ENCODE results near the gene RAMP2. TPM values are rescaled to one million over a fixed set of nuclear protein-coding genes. Genes with fewer than 3 reads are reported as not detected.

The RAMP2 gene
- total and polyA plus RNA-seq, 2 of the 13 experiments (the other 11 are each of a cell fraction or from before 2014, with no cell fraction given) = 1.4 to 5.2 TPM

- TF ChIP-seq KMT2A (CRISPR knock-in tag; IDR thresholded peaks at IDR 0.05) (no peak), ZNF703 (CRISPR knock-in tag; IDR thresholded peaks at IDR 0.05; ENCODE audit: borderline replicate concordance) (no peak), ZNF333 (CRISPR knock-in tag; IDR thresholded peaks at IDR 0.05; ENCODE audit: borderline replicate concordance) (no peak), ZMYM2 (CRISPR knock-in tag; IDR thresholded peaks at IDR 0.05) (no peak), FOXA3 (CRISPR knock-in tag; IDR thresholded peaks at IDR 0.05) (peak; percentile 62), CEBPB (IDR thresholded peaks at IDR 0.05; ENCODE audit: borderline replicate concordance, low read depth, low read length) (no peak), GABPB1 (CRISPR knock-in tag; IDR thresholded peaks at IDR 0.05) (no peak), GTF3A (CRISPR knock-in tag; conservative IDR thresholded peaks at IDR 0.05) (no peak), SIN3A (IDR thresholded peaks at IDR 0.05; ENCODE audit: borderline replicate concordance, low read depth, low read length) (0 out of 2 replicates have a peak, but pooled peaks have one; percentile 45), ZC3H4 (CRISPR knock-in tag; IDR thresholded peaks at IDR 0.05; ENCODE audit: borderline replicate concordance) (no peak), SALL1 (CRISPR knock-in tag; IDR thresholded peaks at IDR 0.05) (peak; percentile 45; the same call in 1 of the 2 replicates), RERE (CRISPR knock-in tag; IDR thresholded peaks at IDR 0.05; ENCODE audit: low read depth) (no peak), ZXDC (CRISPR knock-in tag; IDR thresholded peaks at IDR 0.05) (no peak)
- TF ChIP-seq, protein P1, sequence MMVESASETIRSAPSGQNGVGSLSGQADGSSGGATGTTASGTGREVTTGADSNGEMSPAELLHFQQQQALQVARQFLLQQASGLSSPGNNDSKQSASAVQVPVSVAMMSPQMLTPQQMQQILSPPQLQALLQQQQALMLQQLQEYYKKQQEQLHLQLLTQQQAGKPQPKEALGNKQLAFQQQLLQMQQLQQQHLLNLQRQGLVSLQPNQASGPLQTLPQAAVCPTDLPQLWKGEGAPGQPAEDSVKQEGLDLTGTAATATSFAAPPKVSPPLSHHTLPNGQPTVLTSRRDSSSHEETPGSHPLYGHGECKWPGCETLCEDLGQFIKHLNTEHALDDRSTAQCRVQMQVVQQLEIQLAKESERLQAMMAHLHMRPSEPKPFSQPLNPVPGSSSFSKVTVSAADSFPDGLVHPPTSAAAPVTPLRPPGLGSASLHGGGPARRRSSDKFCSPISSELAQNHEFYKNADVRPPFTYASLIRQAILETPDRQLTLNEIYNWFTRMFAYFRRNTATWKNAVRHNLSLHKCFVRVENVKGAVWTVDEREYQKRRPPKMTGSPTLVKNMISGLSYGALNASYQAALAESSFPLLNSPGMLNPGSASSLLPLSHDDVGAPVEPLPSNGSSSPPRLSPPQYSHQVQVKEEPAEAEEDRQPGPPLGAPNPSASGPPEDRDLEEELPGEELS (CRISPR knock-in tag; IDR thresholded peaks at IDR 0.05) = peak; percentile 65; the same call in 1 of the 2 replicates
- TF ChIP-seq, protein P2, sequence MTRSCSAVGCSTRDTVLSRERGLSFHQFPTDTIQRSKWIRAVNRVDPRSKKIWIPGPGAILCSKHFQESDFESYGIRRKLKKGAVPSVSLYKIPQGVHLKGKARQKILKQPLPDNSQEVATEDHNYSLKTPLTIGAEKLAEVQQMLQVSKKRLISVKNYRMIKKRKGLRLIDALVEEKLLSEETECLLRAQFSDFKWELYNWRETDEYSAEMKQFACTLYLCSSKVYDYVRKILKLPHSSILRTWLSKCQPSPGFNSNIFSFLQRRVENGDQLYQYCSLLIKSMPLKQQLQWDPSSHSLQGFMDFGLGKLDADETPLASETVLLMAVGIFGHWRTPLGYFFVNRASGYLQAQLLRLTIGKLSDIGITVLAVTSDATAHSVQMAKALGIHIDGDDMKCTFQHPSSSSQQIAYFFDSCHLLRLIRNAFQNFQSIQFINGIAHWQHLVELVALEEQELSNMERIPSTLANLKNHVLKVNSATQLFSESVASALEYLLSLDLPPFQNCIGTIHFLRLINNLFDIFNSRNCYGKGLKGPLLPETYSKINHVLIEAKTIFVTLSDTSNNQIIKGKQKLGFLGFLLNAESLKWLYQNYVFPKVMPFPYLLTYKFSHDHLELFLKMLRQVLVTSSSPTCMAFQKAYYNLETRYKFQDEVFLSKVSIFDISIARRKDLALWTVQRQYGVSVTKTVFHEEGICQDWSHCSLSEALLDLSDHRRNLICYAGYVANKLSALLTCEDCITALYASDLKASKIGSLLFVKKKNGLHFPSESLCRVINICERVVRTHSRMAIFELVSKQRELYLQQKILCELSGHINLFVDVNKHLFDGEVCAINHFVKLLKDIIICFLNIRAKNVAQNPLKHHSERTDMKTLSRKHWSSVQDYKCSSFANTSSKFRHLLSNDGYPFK (CRISPR knock-in tag; IDR thresholded peaks at IDR 0.05; ENCODE audit: borderline replicate concordance) = no peak
These were observed 11.9 kb upstream of the RAMP2 start (continued) for GRCh38 chr17:42748908-42749798.
